Activated naive CD4-positive, alpha-beta T cell treated with Interleukin-2 at 50 U/mL for 16 hours (primary cell): ENCODE results near the gene CLEC2B.

Experiments
- DNase-seq: peaks from one replicate; pipeline ENCODE4 v3.0.0-alpha.2; 2020

Gene CLEC2B

DNA sequence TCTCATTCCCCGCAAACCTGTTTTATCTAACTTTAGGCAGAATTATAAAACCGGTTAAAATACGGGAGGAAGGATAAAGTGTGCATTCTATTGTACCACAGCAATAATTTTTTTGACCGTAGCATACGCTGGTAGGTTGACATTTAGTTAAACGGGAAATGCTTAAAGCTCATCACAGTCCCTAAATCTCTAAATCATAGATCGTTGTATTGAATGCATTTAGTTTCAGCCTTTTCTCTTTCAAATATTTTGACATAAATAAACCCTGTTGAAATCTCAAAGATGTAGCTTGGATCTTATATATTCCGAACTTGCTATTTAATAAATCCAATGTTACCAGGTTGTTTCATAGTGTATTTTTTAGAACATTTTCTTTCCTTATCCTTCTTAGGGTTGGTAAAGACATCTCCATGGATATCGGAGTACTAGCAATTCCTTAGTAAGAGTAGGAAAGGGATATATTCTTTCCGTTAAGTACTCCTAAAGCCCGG is 798 bp downstream of the CLEC2B start:
- no peak for DNase-seq

DNA sequence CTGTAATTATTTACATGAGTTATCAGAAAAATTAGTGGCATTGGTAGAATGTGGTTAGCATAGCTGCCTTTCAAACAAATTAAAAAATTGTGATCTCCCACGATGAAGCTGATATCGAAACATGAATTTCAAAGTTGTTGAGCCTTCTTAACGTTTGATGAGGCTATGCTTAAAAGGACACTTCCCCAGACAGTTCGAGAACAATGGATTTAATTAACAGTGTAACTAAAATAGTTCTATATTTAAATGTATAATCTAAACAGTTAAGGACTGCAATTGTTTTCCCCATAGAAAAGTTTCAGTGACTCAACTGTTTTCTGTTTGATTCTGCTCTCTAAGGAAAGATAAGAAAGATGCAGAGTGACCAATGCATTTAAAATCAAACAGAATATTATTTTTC is 1.6 kb downstream of the CLEC2B start:
- DNase-seq = no peak

DNA sequence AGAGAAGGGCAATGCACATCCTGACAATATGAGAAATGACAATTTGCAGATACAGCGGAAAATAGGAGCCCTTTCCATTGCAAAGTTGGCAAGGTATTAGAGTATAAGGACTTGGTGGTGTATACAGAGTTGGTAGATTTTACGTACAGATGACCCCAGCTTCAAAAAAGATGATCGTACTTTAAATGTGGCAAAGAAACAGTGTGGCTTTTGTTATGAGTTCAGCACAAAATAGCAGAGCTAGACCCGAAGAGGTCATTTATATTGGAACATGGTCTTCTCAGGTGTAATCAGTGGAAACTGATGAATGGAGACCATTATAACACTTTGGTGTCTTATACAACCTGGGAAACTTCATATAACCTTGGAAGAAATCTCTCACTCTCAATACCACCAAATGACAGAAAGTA is 2.3 kb downstream of the CLEC2B start:
- DNase-seq = no peak

DNA sequence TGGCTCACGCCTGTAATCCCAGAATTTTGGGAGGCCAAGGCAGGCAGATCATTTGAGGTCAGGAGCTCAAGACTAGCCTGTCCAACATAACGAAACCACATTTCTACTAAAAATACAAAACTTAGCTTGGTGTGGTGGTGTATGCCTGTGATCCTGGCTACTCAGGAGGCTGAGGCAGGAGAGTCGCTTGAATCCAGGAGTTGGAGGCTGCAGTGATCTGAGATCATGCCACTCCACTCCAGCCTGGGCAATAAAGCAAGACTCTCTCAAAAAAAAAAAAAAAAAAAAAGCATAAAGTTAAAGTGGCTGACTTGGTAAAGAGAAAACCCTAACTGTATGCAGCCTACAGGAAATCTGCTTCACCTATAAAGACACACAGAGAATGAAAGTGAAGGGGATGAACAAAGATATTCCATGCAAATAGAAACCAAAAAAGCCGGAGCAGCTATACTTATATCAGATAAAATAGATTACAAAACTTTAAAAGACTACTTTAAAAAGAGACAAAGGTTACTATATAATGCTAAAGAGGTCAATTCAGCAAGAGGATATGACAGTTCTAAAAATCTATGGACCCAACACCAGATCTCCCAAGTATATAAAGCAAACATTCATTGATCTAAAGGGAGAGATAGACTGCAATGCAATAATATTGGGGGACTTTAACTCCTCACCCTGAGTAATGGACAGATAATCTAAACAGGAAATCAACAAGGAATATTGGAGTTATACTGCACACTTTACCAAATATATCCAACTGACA is 4.1 kb downstream of the CLEC2B start:
- no peak for DNase-seq

DNA sequence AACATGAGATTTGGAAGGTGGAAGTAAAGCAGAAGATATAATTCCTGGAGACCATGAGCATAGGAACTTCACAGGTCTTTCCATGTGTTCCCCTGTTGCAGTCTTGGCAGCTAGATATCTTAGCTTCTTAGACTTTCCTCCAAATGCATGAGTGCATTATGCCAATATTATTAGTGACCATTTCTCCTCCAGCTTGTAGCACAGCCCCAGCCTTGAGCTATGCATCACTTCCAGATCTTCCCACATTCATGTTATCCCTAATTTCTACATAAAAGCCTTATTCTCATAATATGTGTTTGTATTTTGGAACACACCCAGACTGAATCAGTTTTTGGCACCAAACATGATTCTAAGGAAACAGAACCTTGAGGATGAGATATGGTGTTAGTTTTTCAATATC is 11.0 kb downstream of the CLEC2B start:
- DNase-seq = no peak

DNA sequence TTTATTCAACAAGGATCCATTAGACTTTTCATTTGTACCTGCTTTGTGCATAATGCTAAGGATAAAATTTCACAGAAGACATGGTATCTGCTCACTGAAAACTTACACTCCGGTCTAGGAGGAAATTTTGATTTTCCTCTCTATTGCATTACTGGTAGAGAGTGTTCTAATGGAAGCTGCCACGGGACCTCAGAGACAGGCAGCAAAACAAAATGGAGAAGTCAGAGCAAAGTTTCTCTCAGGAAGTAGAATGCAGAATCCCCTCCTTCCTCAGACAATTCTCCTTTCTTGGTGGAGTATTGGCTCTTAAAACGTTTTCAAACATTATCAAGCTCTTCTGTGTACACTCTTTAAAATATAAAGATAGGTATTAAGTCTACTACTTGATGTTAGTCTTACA is 12.3 kb downstream of the CLEC2B start:
- no peak for DNase-seq

DNA sequence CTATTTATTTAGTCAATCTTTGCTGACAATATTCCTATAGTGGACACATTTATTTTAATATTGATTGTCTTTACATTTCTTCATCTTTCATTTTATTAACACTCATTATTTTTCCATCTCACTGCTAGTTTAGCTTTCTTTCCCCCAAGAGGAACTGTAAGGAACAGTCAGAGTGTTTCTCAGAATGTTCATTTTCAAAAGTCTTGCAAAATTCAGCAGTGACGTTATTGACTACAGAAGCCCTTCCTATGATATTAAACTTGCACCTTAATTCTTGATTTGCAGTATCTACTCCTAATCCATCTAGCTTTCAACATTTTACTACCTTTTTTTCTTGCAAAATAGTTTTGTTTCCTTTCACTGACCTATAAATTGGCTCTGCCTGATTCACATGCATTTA is 13.0 kb downstream of the CLEC2B start:
- no peak for DNase-seq

DNA sequence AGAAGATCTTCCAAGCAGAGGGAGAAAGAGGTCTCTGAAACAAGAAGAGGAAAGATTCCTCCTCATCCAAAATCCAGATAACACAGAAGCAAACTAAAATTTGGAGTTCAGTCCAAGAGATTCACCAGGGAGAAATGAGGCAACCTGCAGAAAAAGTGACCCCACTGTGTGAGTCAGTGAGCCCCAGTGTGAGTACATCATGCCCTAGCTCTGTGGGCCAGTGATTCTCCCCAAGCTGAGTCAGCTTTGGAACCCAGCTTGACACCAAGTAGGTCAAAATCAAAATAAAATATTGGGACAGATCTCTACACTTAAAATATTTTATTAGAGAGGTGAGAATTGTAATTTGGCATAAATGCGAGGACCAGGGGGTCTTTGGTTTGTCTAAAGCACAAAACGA is 17.2 kb downstream of the CLEC2B start:
- no peak for DNase-seq

DNA sequence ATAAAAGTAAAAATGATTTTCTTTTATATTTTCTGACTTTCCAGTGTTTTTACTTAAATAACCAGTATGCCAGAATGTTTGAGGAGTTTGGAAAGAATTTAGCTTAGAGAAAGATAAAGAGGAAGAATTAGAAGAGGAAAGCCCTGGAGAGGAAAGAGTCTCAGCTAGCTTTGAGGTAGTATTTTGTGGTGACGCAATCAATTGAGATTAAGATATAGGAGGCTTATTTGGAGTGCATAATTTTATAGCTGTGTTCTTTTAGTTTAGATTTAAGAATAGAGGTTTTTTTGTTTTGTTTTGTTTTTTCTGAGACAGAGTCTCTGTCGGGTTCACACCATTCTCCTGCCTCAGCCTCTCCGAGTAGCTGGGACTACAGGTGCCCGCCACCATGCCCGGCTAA is 18.1 kb downstream of the CLEC2B start:
- DNase-seq = no peak

DNA sequence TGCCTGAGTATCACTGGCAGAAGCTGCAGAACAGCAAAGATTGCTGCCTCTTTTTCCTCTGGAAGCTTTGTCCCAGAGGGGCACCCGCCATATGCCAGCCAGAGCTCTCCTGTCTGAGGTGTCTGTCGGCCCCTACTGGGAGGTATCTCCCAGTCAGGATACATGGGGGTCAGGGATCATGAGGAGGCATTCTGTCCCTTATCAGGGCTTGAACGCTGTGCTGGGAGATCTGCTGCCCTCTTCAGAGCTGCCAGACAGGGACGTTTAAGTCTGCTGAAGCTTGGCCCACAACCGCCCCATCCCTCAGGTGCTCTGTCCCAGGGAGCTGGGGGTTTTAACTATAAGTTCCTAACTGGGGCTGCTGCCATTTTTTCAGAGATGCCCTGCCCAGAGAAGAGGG is 20.3 kb downstream of the CLEC2B start:
- DNase-seq = no peak

DNA sequence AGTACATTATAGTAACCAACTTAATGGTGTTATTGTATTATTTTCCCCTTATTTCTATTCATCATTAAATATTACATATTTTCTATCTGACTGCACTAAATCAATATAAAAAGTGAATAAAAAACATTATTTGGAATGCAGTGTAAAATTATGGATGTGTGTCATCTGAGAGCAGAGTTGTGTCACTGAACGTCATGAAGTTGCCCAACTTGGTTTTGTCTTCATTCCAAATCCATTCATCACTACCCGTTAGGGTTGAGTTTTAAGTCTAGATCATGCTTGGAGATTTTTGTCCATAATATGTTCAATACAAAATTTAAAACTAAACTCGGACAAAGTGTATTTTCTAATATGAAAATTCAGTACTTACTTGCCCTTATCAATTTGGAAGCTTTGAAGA is 25.7 kb downstream of the CLEC2B start:
- no peak for DNase-seq

DNA sequence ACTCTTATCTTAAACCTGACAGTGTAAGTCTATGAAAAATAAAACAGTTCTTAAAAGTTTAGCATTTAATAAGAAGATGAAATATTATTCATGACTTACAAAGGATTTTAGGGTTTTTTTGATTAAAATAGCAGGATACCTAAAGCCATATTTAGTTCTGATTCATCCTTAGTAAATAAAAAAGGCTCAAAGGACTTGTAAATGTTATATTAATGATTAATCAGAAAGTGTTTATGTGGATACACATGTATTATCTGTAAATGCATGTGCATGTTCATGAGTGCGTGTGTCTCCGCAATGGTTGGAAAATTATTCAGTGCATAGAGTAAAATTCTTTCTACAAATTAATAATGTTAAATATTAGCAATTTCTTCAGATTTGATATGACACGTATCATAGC is 37.4 kb downstream of the CLEC2B start:
- DNase-seq = no peak

DNA sequence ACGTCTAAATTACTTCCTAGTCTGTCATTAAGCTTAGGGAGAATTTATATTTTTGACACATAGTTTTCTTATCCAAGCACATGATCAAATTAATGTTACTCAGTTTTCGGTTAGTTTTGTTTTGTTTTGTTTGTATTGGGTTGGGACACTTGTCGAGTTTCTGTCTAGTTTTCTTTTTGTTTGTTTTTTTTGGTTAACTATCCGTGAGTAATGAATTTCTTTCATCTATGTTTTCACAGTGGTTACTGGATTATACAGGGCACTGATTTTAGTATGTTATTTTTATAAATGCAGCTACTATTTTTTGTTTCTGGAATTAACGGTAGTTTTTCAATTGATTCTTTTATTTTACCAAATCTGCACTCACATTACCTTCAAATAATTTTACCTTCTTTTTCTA is 39.2 kb downstream of the CLEC2B start:
- DNase-seq = no peak

DNA sequence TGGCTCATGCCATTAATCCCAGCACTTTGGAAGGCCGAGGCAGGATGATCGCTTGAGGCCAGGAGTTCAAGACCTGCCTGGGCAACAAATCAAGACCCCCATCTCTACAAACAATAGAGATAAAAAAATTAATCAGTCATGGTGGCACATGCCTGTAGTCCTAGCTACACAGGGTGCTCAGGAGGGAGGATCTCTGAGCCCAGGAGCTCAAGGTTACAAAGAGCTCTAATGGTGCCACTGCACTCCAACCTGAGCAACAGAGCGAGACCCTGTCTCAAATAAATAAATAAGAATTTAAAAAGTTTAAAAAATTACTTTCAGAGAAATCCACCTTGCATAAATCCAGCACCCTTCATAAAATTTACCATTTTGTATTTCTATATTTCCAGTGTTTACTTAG is 39.7 kb downstream of the CLEC2B start:
- no peak for DNase-seq

DNA sequence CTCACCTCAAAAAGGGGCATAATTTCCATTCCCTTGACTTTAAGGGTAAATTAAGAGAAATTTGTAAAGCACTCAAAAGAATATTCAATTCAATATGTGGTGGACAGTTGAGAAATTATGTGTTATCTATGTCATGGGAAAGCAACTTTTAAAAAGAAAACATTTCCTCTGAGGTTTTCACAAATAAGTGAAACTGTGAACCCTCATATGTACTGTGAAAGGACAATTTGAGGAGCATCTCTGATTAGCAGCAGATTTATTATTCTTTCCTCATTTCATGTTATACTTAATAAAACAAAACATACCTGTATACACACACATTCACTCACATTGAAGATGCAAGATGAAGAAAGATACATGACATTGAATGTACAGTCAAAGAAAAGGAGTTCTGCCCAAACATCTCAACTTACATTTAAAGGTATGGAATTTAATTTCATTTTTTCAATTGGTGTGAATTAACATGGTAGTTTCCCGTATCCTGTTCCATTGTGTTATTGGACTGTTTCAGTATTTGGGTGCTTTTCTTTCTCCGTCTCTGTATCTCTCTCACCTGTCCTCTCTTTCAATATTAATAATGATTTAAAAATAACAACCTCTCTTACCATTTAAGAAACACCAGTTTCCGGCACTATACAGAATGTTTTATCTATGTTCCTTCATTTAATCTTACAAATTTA is 41.8 kb downstream of the CLEC2B start, which contains the start of gene KLRF1:
TSS of gene KLRF1 (plus strand) at position 273 of the 680 bp plus-strand sequence. CDS start at position 337, 64 bp downstream.
- DNase-seq = no peak

DNA sequence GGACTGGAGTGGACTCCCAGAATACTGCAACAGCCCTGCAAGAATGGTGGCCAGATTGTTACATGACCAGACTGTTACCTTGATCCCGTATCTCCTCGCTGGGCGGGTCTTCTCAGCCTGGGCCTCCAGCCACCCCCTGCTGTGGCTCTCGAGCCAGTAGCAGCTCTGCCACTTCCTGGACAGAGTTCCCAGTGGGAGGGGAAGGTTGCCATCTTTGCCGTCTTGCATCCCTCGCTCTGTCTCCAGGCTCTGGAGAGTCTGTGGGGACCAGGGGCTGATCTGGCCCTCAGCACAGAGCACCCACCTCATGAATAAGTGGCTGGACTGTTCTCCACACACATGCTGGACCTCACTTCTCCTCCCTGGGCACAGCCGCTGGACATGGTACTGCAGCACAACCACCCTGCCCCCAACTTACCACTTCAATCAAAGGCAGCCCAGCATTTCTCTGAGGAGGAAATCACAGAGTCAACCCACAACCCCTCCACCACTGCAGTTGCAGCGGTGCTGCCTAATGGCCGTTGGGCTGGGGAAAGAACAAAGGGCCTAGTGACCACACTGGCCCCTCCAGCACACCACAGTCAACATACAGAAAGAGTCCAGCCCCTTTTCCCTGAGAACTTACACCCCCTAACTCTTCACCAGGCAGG is 48.7 kb downstream of the CLEC2B start:
- no peak for DNase-seq

DNA sequence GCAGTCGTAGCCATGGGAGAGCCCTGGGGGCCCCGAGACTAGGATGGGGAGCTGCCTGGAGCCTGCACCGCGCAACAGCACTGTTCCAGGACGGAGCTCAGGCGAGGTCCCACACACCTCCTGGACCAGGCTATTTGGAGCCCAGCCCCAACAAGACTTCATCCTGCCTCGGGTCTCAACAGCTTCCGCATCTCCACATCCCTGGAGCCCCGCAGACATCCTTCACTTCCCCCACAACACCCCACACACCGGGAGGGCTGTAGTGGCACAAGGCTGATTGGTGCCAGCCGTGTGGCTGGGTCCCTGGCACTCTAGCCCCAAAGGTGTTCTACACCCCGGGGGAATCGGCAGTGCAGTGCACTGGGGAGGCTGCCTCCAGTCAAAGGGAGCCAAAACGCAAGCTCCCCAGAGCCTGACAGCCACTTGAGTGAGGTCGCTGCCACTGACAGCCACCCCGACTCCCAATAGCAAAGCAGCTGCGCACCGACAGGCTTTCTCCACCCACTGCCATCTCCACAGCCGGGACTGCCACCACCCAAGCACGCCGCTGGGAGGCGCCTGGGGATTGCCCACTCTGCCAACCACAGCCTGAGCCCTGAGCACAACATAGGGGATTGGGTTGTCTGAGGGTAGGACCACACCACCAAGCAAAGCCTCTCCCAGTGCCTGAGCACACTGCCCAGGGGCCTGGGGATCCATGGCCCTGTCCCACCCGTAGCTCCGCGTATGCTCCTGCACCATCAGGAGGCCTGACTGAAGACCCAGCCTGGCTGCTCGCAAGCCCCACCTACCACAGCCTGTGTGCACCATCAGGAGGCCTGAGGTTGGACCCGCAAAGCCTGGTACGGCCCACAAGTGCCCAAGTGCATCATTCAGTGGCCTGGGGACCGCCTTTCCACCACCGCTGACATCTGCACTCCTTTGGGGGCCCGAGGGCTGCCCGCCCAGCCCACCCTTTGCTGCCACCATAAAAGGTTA is 55.0 kb downstream of the CLEC2B start:
- DNase-seq = peak; percentile 91

DNA sequence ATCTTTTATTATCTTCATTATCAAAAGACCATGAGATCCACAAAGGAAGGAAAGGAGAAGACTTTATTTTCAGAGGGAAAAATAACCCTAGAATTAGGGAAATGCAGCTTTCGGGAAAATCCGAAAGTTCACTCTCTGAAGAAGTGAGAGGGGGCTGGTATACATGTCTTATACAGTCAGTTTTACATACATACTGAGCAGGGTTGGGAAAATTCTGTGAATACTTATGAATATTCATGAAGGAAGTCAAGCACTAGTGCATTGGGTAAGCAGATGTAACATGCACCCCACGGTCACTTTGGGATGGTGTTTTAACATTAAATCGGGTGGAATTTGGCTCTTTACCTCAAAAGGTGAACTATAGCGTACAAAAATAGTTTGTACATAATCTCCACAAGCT is 57.5 kb downstream of the CLEC2B start:
- no peak for DNase-seq

DNA sequence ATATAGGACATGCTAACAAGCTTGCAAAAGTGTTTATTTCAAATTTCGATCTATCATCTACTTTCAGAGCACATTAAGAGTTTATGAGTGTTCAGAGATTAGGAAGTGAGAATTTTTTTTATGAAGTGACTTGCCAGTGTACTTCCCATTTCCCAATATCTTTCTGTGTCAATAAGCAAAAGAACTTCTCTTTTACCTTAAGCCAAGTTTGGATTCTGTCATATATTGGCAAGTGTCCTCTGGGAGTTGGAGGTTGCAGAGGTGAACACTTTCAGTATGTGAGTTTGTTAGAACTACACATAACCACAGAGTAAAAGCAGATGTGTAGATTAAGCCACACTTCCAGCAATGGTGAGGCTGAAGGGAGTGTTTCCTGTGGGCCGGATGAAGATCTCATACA is 58.5 kb downstream of the CLEC2B start:
- no peak for DNase-seq

DNA sequence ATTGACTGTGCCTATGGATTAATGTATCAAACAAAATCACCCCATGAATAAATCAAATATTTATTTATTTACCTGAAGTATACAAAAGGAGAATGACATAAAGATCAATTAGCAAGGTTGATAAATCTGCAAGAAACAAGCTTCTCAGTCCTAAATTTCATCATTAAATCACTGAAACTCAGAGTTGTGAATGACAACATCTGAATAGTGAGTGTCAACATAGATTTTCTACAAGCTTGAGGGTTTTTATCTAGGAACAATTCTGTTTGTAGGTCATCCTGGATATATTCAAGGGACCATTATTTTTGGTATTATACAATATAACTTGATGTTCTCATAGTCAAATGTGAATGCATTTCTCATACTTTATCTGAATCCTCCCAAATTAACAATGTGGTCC is 59.3 kb downstream of the CLEC2B start:
- no peak for DNase-seq

DNA sequence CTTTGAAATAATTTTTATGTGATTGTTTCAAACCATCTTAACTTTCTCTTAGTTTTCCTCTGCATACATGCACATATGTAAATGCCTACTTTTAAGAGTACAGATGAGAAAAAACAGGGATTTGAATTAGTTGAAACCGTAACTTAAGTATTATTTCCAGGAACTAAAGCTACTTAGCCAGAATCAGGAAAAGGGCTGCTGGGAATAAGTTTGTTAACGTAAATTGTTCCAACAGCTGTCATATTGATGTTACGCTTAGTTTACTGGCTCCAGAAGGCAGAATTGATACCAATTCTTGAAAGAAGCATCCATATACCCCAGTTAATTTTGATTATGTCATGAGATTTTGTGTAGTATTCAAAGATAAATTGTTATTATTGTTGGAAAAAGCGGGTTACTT is 59.8 kb downstream of the CLEC2B start:
- DNase-seq = no peak

DNA sequence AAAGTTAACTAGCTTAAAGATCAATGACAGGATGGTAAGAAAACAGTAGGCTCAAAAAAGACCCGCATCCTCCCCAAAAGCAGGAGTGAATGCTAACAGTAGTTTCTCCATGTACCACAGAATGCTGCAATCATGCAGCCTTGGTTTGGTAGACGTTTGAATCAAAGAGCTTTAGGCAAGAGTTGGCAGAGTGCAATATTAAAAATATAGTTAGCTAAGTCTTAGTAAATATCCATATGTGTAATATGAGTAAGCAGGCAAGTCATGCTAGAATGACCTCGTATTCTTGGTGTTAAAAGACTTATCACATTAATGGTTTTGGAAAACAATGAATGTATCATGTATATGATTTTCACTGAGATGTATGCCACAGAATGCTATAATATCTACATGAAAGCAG is 60.6 kb downstream of the CLEC2B start:
- no peak for DNase-seq

DNA sequence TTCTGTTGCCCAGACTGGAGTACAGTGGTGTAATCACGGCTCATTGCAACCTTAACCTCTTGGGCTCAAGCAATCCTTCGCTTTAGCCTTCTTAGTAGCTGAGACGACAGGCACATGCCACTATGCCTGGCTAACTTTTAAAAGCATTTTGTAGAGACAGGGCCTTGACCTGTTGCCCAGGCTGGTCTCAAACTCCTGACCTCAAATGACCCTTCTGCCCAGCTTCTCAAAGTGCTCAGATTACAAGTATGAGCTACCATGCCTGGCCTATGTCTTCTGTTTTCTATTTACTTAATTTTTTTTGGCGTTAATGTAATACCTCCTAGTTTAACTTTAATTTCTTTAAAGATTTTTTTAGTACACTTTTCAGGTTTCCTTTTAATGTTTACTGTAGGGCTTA is 62.4 kb downstream of the CLEC2B start:
- DNase-seq = no peak
